T47D (cell line): Measurements from ENCODE around the gene ENO4.

Source experiments
- DNase-seq, 2 experiments: peaks; one replicate each; pipeline versions ENCODE4 v3.0.0 to v3.0.0-alpha.2; 2011 to 2012; ENCODE audit warnings: low read depth in 1 of 2, low spot score in 1 of 2
- JUND ChIP-seq: IDR thresholded peaks from 2 replicates; pipeline ENCODE4 v1.6.1; 2012; ENCODE audit warnings: low read depth
- in situ Hi-C: cut with HindIII; loops from 2 replicates; pipeline ENCODE4 v1.10.0; 2016; ENCODE audit warnings: low sequenced_read_pairs, low pct_unique_long_range_greater_than_20kb

ENO4 gene

DNA sequence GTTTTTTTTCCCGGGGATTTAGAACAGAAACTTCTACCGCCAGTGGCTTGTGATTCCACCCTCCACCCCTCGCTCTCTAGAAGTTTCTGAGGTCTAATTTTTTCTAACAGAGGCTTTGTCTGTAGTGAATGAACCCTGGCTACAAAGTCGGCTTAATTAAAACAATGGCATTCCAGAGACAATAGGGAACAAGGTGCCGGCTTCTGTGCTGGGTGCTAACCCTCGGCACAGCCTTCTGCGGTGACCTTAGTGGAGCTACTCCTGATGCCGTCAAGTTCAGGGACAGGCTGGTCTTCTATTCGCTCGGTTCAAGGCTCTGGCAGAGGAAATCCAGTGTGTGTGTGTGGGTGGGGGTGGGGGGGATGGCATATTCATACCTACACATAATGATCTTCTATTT lies 32.1 kb upstream of the ENO4 start:
- DNase-seq: no peak
- no peak for TF ChIP-seq JUND
- in situ Hi-C loops: no loop called here

DNA sequence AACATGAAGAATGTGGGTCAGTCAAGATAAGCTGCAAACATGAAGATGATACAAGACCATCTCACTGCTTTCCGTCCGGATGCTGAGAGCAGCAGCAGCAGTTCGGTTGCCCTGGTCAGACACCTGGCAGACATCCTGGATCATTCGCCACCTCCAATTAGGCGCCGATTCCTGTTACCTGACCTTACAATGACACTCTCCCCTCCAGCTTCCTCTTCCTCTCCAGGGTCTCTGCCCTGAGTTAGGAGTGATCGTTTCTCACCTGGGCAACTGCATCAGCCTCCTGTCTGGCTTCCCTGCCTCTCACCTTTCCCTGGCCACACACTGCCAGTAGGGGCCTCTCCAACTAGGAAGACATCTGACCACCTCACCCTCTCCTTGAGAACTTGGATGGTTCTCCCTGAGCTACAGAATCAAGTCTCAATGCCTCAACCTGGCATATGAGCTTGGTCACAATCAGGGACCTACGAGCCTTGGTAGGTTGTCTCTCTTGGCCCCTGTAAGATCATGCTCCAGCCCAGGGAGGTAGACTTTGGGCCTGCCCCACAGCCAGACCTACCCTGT lies 31.4 kb upstream of the ENO4 start:
- DNase-seq: no peak
- in situ Hi-C loops: no loop called here
- TF ChIP-seq JUND: no peak

DNA sequence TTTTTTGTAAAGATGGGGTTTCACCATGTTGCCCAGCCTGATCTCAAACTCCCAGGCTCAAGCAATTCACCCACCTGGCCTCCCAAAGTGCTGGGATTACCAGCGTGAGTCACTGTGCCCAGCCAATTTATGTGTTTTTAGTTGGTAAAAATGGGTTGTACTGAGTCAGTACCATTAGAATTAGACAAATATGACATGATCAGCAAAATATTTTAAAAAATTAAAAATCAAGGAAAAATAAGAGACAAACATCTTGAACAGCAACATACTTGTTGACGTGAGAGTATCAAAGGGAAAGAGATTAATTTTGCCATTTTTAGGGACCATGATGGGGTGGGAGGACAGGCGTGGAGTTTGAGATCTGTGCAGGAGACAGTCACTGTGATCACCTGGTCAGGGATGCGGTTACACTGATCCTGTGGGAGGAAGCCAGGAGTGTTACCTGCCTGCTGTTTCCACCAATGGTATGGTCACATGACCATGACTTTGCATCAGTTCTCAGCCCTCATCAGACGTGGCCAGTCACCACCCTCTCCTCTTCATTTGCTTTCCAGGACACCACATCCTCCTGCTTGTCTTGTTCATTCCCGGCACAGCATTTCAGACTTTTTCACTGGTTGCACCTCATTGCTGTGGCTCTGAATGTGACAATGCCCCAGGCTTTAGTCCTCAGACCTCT lies 29.2 kb upstream of the ENO4 start:
- in situ Hi-C loops: no loop called here

DNA sequence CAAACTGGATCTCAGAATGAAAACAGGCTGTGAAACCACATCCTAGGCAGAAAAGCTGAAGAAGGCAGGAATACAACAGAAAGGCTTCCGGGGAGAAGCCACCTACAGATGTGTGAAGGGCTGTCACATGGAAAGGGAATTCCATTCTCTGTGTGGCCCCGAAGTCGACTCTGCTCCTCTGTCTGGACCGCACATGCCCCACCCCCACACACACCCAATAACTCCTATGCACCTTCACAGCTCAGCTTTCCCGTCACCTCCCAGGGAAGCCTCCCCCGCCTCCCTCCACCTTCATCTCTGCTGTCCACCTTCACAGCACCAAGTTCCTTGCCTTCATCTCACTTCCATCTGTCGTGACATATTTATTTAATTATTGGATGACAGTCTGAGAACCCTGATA lies 23.4 kb upstream of the ENO4 start:
- TF ChIP-seq JUND: no peak
- in situ Hi-C loops: no loop called here
- no peak for DNase-seq

More for the DNA sequence above, 29.2 kb upstream of the ENO4 start:
- no peak for DNase-seq
- TF ChIP-seq JUND: no peak

DNA sequence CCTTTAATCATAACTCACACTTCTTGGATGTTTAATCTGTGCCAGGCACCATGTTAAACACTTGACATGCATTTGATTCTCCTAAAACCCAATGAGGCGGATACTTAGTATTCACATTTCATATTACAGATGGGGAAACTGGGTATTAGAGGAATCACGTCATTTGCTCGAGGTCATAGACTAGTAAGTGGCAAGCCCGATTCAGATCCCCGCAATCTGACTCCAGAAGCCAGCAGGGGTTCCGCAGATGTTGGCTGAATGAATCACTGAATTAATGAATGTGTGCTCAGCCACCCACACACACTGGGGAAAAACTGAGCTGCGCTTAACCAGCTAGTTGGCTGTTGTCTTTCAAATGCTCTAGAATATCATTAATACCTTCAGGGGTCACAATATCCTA lies 22.5 kb upstream of the ENO4 start:
- in situ Hi-C loops: no loop called here
- TF ChIP-seq JUND: no peak
- DNase-seq: no peak

DNA sequence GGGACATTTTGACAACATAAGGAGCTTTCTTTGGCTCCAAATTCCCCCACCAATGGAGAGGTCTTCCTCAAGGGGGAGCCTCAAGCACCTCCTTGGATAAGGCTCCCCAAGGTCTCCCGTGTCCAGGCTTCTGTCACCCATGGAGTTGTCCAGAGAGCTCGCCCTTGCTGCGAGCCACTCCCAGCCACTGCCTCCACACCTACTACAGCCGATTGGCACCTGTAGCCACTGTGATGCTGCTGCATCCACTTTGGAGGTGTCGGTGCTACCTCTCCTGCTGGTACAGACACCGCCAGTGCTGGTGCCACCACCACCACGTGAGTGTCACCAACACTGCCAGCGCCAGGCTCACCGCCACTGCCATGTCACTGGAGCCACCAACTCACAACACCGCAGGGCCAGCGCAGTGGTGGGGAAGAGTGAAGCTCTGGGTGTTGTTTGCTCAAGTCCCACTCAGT lies 22.1 kb upstream of the ENO4 start:
- DNase-seq: no peak
- in situ Hi-C loops: no loop called here
- no peak for TF ChIP-seq JUND

DNA sequence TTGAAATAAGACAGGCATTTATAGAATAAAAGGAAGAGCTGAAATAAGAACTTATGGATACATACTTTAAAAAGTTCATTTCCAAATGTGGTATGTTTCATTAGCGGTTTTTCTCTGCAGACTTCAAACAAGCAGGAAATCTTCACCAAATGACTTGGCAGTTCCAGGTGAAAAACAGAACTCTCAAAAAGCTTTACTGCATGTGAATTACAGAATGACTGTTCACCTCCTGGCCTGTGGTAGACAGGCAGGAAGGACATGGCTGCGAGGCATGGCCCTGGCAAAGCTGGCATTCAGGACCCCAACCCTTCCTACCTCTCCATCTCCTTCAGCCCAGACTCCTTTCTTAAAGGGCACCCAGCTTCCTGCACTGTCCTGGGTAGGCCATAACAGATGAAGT lies 21.2 kb upstream of the ENO4 start:
- no peak for TF ChIP-seq JUND

DNA sequence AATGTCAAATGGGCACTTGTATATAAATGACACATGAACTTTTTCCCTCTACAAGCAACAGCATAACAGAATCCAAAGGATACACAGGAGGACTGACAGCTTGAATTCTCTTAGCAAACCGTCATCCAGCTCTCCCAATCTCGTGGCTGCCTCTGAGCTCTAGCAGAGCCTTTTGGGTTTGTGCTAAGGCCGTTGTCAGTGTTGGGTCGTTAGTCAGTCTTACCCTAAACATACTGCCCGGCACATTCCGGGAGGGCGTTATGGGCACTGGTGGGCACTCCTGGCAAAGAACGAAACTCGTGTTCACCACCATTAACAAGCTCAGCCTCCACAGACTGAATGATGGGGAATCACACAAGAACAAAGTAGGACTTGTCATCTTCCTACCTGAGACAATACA lies 19.6 kb upstream of the ENO4 start:
- DNase-seq: no peak
- no peak for TF ChIP-seq JUND
- in situ Hi-C loops: no loop called here

More for the DNA sequence above, 21.2 kb upstream of the ENO4 start:
- in situ Hi-C loops: no loop called here
- DNase-seq: no peak

DNA sequence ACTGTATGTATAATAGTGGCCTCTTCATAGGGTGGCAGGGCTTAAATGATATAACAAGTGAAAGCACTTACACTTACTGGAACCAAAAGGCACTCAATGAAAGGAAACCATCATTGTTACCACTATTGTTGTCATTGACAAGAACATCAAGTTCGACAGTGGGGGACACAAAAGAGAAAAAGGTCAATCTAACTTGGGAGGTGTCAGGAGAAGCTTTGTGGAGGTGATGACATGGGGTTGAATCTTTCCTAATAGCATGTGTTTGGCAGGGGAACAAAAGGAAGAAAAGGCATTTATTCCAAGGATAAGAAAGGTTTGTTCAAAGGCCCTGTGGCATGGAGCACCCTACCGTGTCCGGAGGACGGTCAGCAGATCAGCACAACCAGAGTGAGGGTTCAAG lies 18.2 kb upstream of the ENO4 start:
- DNase-seq: no peak
- no peak for TF ChIP-seq JUND
- in situ Hi-C loops: no loop called here

DNA sequence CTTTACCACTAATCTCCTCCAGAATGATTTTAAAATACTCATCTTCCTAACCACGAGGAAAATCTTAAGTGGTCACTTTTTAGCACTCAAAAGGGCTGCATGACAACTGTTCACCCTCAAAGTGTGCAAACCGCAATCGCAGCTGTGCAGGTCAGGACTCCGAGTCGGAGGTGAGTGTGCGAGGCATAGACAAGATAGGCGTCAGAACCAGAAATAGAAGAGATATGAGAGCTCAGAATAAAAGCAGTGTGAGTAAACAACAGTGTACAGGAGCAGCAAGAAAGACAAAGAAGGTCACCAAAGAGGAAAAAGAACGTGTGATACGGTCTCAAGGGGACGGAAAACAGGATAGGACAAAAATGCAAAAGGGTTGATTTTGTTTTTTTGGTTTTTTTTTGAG lies 17.5 kb upstream of the ENO4 start:
- DNase-seq: no peak
- in situ Hi-C loops: no loop called here
- TF ChIP-seq JUND: no peak

DNA sequence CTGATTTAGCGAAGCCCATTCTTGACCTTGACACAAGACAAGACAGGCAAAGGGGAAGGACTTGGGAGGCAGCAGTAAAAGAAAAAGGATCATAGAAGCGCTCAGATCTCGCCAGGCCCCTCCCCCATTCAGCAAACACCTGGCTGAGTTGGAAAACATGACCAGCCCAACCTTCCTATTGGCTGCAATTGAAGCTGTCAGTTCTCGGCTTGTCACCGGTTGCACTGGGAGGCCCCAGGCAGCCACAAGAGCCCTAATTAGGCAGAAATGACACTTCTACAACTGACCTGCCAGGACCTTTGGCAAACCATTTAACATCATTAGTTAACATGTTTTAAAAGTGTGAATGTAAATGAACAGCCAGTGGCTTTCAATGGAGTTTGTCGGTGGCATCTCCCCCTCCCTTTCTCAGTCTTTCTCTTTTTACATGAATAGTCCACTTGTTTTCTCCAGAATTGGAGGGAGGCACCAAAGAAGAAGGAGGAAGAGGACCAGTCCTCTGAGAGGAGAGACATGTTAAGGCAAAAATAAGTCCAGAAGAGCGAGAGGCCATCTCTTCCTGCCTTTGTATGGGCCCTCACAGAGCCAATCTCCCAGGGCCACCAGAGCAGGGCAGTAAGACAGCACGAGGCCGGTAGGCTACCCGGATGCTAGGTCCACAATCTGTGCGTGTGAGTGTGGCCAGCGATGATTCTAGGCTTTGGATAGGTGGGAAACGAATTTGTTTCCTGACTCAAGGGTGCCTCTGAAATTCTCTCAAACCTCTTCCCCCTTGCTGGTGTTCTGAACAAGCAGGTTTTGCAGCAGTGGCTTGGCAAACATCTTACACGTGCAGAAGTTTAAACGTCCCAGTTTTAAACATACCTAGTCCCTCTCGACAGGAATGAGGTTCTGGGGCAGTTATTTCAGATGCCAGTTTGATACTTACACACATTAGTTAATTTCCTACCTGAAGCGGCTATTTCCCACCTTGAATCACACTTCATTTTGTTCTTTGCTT lies 15.0 kb upstream of the ENO4 start:
- no peak for TF ChIP-seq JUND
- DNase-seq: peak in 1 of 2 experiments; percentile 47
- in situ Hi-C loops: no loop called here

DNA sequence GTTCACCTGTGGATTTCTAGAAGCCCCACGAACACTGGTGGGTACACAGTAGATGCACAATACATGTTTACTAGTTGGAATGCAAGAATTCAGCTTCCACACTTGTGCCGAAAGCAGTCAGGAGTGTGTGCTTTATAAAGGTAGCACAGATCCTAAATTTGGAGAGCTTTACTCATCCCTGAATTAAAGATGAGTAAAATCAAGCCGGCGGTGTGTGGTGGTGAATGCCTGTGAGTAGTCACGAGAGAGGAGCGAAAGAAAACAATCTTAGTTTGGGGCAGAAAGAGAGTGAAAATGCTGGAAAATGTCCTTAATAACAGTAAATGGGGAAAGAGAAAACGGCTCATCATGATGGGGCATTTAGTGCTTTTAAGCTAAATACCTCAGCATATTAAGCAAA lies 13.6 kb upstream of the ENO4 start:
- no peak for TF ChIP-seq JUND
- no peak for DNase-seq
- in situ Hi-C loops: no loop called here

DNA sequence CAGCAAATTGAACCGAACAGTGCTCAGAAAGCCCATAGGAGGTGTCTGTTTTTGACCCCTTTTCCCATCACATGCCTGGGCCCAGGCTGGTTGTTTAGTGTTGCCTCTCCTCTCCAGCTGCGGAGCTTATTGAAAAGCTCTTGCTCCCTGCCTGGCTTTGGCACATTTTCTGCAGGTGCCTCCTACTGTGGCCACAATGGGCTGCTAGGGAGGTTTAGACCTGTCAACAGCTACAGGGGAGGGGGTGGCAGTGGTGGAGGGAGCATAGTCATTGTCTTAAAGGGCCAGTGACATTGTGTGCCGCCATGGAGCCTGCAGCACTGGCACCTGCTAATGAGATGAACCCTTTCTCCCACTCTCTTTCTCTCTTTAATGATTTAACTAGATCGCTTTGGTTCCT lies 13.2 kb upstream of the ENO4 start:
- in situ Hi-C loops: no loop called here
- DNase-seq: peak in 1 of 2 experiments; percentile 40
- TF ChIP-seq JUND: no peak
